Prostate gland (tissue), 2 donors: ENCODE data around the gene ATP1B1. TPM values are rescaled to one million over a fixed set of nuclear protein-coding genes. Genes with fewer than 3 reads are reported as not detected.

Experiments used
- DNase-seq: peaks from one replicate; pipeline ENCODE4 v3.0.0-alpha.2; 2019; ENCODE audit warnings: low spot score
- H3K27ac ChIP-seq, 2 donors: fragments of 200-600 bp; sonication (generic); 2 replicates each; pipeline ENCODE4 v1.5.1; 2017 to 2019
- H3K27me3 ChIP-seq: fragments of 200-600 bp; sonication (generic); replicated peaks from 2 replicates; pipeline ENCODE4 v1.5.1; 2019; ENCODE audit not compliant: insufficient read depth
- H3K36me3 ChIP-seq, 2 donors: fragments of 200-600 bp; sonication (generic); 1 replicate in 1 of 2; 2 replicates in 1 of 2; pipeline versions ENCODE4 v1.5.1 to v1.8.1; 2017 to 2019
- H3K4me1 ChIP-seq: fragments of 200-600 bp; sonication (generic); replicated peaks from 2 replicates; pipeline ENCODE4 v1.5.1; 2019
- H3K4me3 ChIP-seq, 2 donors: fragments of 200-600 bp; sonication (generic); 2 replicates each; pipeline ENCODE4 v1.5.1; 2017 to 2019
- H3K9me3 ChIP-seq: fragments of 200-600 bp; sonication (generic); 2 replicates; pipeline ENCODE4 v1.5.1; 2017
- POLR2A ChIP-seq: fragments of 450-650 bp; IDR thresholded peaks from one replicate; pipeline ENCODE4 v1.6.1; 2016; ENCODE audit warnings: antibody characterized with exemption, mild to moderate bottlenecking
- POLR2AphosphoS5 ChIP-seq: sonication (generic); formaldehyde crosslinking; IDR thresholded peaks from one replicate; pipeline ENCODE4 v1.6.1; 2017; ENCODE audit warnings: antibody characterized with exemption
- WGBS: methylation state at CpG from one replicate; pipeline ENCODE4 v1.1.5; 2018; 5-methylcytosine and 5-hydroxymethylcytosine counted together
- intact Hi-C: fragments of 100-400 bp; cut with DNase I; formaldehyde crosslinking; loops from one replicate; pipeline ENCODE4 v1.14.2; 2022
- total RNA-seq, 2 donors: library from RNA; depleted of rRNA; stranded (reverse); fragments of >200 nt; gene quantifications; one replicate each; pipeline ENCODE4 v1.1.0, GENCODE V29; 2016
- TF ChIP-seq, protein P1 (sequence below), 4 experiments: fragments of 200-600 bp in 2 of 4; fragments of 450-650 bp in 2 of 4; sonication (generic) in 2 of 4; IDR thresholded peaks; 1 replicate in 3 of 4; 2 replicates in 1 of 4; pipeline ENCODE4 v1.5.1; 2016 to 2019; ENCODE audit warnings: antibody characterized with exemption in 4 of 4, mild to moderate bottlenecking in 2 of 4, moderate library complexity in 2 of 4

ATP1B1 gene
- total RNA-seq, 2 donors from 2014 or later, result 59.4 to 139 TPM

DNA sequence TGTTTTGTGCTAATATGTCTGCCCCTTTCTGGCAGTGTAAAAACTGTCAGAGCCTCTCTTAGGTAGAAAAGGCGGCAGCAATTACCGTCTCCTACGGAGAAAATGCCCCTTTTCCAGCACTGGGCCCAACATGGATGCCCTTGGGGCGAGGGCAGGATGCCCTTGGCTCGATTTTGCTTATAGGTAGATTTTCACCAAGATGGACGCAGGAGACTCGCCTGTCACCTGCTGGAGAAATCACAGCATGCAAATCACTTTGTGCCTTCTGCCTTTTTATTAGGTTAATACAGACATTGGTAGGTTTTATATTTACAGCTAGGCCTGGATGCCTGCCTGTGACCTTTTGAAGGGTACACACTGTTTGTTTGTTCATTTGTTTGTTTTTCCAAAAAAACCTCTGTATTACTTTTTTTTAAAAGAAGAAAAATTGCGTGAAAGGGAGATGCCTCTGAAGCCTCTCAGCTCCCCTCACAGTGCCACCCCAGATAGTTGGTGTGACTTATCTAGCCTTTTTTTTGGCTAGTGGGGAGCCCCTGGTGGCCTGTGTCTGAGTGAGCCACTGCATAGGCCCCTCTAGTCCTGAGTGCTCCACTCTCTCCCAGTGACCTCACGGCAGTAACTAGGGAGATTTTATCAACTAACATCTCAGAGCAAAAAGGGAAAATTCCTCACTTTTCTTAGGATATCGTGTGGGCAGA is 2.5 kb downstream of the ATP1B1 start:
- Histone ChIP-seq H3K4me1 (peaks cover 6% of the 10 kb centered on the region), H3K9me3 (no peaks in the 10 kb centered on the region), H3K36me3 (peaks cover 0 to 2% of the 10 kb centered on the region in 2 donors), H3K27ac (peak overlapping the region; percentile 73 to 83), H3K4me3 (peak overlapping the region; percentile 64 to 78), H3K27me3 (no peaks in the 10 kb centered on the region)
- intact Hi-C loops, result loop anchor here (5.0 to 10.0 kb wide), 4 partner anchors 48 to 472 kb away; partner anchors contain the start of gene SLC19A2
- 36% methylated on average over 10 of the region's 10 CpGs for WGBS
- DNase-seq, result peak; percentile 30
- TF ChIP-seq, protein P1, sequence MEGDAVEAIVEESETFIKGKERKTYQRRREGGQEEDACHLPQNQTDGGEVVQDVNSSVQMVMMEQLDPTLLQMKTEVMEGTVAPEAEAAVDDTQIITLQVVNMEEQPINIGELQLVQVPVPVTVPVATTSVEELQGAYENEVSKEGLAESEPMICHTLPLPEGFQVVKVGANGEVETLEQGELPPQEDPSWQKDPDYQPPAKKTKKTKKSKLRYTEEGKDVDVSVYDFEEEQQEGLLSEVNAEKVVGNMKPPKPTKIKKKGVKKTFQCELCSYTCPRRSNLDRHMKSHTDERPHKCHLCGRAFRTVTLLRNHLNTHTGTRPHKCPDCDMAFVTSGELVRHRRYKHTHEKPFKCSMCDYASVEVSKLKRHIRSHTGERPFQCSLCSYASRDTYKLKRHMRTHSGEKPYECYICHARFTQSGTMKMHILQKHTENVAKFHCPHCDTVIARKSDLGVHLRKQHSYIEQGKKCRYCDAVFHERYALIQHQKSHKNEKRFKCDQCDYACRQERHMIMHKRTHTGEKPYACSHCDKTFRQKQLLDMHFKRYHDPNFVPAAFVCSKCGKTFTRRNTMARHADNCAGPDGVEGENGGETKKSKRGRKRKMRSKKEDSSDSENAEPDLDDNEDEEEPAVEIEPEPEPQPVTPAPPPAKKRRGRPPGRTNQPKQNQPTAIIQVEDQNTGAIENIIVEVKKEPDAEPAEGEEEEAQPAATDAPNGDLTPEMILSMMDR (IDR thresholded peaks at IDR 0.05), result peak in 3 of 4 experiments; percentile 10 to 43 (median 41)
- TF ChIP-seq POLR2A (no peak), POLR2AphosphoS5 (no peak)

DNA sequence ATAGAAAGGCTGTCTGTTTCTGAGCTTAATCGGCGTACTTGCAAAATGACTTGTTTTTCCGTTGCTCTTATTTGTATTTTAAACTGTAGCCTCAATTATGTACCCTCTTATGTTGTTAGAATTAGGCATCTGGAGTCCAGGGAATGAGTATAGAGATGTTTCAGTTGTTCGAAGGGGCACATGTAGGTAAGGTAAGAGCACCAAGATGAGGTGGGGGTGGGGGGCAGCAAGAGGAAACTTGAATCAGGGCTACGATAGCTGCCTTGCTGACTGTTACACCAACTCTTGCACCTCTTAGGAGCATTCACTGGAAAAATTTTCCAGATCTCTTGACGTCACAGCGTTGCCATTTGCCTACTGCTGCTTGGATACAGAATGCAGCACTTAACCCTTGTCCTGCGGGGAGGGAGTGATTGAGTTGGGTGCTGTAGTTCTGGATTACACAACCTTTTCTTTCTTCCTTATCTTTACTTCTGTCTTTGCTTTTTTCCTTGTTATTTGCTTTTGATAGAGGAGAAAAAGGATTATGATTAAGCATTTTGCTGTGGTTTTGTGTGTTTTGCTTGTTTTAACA is 3.2 kb downstream of the ATP1B1 start:
- Histone ChIP-seq H3K36me3 (peaks cover 0 to 2% of the 10 kb centered on the region in 2 donors), H3K4me3 (peak overlapping the region in 1 of 2 donors; percentile 6), H3K27ac (peak overlapping the region; percentile 73 to 83), H3K4me1 (peaks cover 6% of the 10 kb centered on the region), H3K27me3 (no peaks in the 10 kb centered on the region), H3K9me3 (no peaks in the 10 kb centered on the region)
- intact Hi-C loops, result loop anchor here (5.0 to 10.0 kb wide), 5 partner anchors 48 to 472 kb away; partner anchors contain the start of gene SLC19A2
- DNase-seq, result peak; percentile 53
- TF ChIP-seq POLR2AphosphoS5 (peak; percentile 59), POLR2A (peak; percentile 46)
- TF ChIP-seq, protein P1 (IDR thresholded peaks at IDR 0.05), result no peak
- WGBS, result 38% methylated on average over 8 of the region's 8 CpGs

DNA sequence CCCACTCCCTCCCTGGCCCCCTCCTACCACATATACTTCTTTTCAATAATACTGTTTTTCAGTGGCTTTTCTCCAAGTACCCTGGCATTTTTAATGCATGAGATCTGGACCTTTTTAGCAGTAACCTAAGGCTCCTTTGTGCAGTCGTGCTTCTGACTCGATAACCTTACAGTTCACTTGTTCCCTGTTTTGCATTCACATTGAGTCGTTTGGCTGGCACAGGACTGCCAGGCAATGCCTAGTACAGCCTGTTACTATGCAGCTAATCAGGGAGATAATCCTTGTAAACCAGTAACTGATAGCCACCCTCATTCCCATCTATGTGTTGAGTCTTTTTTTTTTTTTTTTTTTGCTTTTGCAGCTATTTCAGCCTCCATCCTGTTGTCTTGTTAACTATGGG is 3.7 kb downstream of the ATP1B1 start:
- Histone ChIP-seq H3K36me3 (peaks cover 0 to 2% of the 10 kb centered on the region in 2 donors), H3K27me3 (no peaks in the 10 kb centered on the region), H3K4me1 (peaks cover 6% of the 10 kb centered on the region), H3K27ac (peak overlapping the region in 1 of 2 donors; percentile 73), H3K9me3 (no peaks in the 10 kb centered on the region), H3K4me3 (peak overlapping the region in 1 of 2 donors; percentile 6)
- 14% methylated on average over 3 of the region's 3 CpGs for WGBS
- no peak for DNase-seq
- TF ChIP-seq, protein P1 (IDR thresholded peaks at IDR 0.05), result no peak
- TF ChIP-seq POLR2AphosphoS5, result no peak
- TF ChIP-seq POLR2A, result no peak
- intact Hi-C loops, result loop anchor here (5.0 kb wide), 1 partner anchor 237 kb away; no protein-coding TSS in a partner anchor

DNA sequence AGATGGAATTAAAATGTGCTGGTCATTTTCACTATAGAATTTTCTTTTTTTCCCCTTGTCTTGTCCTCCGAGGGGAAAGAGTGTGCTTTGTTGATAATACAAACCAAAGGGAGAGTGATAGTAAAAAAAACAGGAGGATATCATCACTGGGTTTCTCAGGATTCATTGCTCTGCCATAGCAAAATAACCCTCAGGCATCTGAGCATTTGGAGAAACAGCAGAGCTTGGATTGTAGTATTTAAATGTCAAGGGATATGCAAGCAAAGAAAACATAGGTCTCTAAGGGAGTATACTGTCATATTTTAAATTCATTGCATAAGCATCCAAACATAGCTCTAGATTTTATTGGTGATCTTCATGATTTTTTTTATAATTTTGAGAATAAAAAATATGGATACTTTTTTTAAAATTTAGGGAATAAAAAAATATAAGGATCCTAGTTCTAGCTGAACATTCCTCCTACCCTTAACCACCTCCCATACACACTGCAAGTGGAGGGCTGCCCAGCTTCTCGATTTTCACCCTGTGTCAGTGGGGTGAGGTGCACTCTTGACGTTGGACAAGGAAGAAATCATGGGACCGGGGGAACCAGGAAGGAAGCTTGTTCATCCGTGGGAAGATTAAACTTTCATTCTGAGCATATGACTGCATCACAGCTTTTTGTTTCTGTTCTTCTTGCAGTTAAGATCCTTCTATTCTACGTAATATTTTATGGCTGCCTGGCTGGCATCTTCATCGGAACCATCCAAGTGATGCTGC is 4.4 kb downstream of the ATP1B1 start:
- TF ChIP-seq POLR2A (no peak), POLR2AphosphoS5 (no peak)
- TF ChIP-seq, protein P1 (IDR thresholded peaks at IDR 0.05), result no peak
- intact Hi-C loops, result loop anchor here (5.0 kb wide), 1 partner anchor 236 kb away; no protein-coding TSS in a partner anchor
- no peaks in the 10 kb centered on the region for H3K9me3 ChIP-seq
- peaks cover 7% of the 10 kb centered on the region for H3K4me1 ChIP-seq
- H3K4me3 ChIP-seq, result no peak overlapping the region
- H3K27me3 ChIP-seq, result no peaks in the 10 kb centered on the region
- no peak overlapping the region for H3K27ac ChIP-seq
- H3K36me3 ChIP-seq, result peaks cover 0 to 2% of the 10 kb centered on the region in 2 donors
- 47% methylated on average over 7 of the region's 7 CpGs for WGBS
- no peak for DNase-seq
